ENCODE data around the gene TBC1D24. TPM values are rescaled to one million over a fixed set of nuclear protein-coding genes. Genes with fewer than 3 reads are reported as not detected.
"Not testable (repeated sequence)": the region's sequence is repeated elsewhere in the genome, so short reads cannot be mapped to it uniquely, and the experiment has no call there.

TBC1D24 gene
- total RNA-seq (2014; rRNA removed), result 12.5 and 13.3 TPM in 2 replicates
- polyA plus RNA-seq (2012), result 5.4 TPM

DNA sequence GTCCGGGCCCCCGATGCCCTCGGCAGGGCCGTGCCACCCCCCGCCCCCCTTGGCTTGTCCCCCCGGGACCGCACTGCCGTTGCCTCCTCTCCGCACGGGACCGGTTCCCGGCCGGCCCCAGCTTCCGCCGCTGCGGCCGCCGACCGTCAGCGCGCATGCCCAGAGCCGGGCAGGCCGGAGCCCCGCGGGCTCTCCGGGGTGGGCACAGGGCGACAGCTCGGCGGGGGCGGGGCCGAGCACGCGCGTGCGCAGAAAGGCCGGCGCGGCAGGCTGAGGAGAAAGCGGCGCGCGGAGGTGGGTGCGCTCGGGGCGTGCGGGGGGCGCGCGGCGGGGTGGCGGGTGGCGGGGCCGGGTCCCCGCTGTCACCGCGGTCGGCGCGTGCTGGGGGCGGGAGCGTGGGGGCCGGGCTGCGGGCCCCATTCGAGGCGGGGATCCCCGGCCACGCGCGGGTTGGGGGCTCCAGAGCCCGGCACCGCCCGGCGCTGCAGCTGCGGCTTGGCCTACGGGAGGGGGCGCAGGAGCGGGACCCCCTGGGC, at the start of gene TBC1D24:
Gene TBC1D24, plus strand, starts transcription at position 251 of the 536 bp plus-strand sequence. CDS start 21,022 bp downstream, outside the sequence.
- peak; percentile 78 for DNase-seq (ENCODE audit: low read depth)

DNA sequence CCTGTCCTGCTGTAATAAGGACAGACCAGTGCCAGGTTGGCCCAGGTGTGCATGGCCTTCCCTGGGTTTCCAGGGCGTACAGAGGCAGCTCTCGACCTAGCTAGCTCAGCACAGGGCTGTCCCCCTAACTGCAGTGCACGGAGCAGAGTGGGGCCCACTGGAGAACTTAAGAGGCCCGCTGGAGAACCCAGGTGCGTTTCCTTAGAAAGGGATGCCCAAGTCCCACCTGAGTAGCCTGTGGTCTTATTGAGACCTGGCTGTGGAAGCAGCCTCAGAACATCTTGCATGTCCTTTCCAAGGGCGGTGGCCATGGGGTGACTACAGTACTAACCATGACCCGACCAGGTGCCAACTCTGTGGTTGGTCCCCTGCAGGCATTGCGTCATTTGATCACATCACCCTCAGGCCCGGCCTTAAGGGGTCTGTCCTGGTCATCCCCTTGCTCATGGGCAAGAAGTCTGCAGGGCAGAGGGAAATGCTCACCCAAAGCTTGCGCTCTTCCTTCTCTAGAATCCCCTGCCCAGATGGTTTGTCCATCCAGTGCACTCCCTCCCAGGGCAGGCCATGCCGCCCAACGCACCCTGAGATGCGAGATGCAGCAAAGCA, 49.0 kb upstream of the TBC1D24 start:
- no peak for DNase-seq (ENCODE audit: low read depth)

DNA sequence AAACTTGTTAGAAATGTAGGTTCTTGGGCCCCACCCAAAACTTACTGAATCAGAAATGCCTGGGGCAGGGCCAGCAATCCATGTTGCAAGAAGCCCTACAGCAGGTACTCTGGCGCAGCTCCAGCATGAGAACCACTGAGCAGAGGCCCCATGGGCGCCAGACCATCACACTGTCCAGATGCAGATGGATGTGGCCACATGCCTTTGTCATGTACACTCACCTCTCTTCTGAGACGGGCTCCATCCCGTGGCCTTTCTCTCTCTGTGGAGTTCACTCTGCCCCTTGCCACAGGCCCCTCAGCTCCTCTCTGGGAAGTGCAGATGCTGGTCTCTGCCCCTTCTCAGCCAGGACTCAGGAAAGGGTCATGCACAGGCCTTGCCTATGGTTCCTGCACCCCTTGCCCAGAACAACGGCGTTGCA, 48.0 kb upstream of the TBC1D24 start:
- DNase-seq (ENCODE audit: low read depth), result no peak

DNA sequence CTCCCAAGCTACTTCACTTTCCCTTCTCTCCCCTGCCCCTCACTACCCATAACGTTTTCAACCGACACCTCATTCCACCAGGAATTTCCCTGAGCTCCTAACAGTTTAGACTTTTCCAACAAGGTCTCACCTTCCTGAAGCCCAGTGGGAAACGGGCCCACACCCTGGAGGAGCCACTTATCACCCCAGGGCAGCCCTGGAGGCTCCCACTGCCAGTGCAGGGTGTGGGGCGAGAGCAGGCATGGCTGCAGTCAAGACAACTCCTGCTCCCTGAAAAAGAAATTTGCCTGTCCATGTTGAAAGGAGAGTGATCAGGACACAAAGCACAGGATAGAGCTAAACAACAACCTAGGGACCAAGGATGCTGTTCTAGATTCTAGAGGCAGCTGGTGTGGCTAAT, 47.4 kb upstream of the TBC1D24 start:
- no peak for DNase-seq (ENCODE audit: low read depth)

DNA sequence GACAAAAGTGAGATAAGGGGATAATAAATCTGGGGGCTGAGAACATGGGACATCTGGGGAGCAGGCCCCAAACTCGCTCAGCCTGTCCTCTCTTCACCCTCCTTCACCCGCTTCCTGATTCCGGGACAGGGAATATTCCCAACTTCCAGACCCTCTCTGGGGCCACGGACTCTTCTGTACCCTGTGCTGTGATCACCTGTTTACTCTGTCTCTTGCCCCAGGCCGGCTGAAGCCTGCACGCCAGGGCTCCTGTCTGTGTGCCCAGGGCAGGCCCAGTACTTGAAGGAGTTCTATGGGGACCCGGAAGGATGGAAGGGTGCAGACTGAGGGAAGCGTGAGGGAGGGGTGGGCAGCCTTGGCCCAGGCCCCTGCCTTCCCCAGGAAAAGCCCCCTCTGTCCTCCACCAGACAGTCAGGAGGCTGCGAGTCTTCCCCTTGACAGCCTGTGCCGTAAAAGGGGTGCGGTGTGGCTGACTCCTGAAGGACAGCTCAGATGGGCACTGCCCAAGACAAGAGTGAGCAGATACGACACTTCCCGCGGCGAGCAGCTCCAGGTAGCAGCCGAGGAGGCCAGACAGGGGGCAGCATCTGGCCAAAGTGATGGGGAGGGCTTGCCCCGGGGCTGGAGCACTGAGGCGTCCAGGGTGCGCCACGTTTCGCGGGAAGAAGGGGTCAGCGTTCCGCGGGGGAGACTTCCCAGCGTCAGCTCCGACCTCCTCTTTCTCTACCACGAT, 46.7 kb upstream of the TBC1D24 start:
- peak; percentile 37 for DNase-seq (ENCODE audit: low read depth)

DNA sequence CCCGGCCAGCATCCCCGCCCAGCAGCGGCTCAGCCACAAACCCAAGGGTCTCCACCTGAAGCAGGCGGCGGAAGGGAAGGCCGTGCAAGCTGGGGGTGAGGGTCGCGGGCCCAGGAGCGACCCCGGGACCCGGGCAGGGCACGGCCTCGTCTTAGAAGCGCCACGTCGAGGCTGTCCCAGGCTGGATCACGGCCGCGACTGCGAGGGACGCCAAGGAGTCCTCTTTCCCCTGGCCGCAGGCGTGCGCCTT, 46.2 kb upstream of the TBC1D24 start:
- no peak for DNase-seq (ENCODE audit: low read depth)

DNA sequence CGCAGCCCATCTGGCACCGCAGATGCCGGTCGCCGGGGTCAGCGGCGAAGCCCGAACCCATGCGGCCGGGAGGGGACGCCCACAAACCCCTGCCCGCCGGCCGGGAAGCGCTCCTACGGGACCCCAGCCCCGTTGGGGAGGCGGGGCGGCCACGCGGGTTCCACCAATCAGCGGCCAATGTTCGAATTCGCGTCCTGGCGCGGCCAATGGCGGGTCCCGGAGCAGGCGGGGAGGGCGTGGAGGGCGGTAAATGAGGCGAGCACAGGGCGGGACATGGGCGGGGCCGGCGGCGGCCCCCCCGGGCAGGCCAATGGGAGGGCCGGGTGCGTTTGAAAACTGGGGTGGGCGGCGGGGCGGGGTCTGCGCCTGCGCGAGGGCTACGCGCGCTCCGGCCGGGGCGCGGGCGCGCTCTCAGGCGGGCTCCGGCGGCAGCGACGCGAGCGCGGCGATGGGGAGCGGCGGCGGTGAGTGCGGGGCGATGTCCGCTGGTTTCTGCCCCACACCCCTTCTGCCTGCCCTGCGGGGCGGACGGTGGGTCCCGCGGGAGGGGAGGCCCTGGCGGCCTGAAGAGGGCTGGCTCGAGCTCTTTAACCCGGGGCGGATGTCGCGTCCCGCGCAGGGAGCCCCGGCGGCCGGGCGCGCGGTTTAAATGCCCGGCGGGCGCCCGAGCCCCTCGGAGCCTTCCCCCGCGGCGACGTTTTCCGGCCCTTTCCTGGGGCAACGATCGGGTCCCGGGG, 45.7 kb upstream of the TBC1D24 start, which contains the start of gene CCNF:
Gene CCNF, plus strand, starts transcription at position 414 of the 737 bp plus-strand sequence. Its CDS starts 35 bp downstream, at position 449.
- DNase-seq (ENCODE audit: low read depth), result peak; percentile 91

DNA sequence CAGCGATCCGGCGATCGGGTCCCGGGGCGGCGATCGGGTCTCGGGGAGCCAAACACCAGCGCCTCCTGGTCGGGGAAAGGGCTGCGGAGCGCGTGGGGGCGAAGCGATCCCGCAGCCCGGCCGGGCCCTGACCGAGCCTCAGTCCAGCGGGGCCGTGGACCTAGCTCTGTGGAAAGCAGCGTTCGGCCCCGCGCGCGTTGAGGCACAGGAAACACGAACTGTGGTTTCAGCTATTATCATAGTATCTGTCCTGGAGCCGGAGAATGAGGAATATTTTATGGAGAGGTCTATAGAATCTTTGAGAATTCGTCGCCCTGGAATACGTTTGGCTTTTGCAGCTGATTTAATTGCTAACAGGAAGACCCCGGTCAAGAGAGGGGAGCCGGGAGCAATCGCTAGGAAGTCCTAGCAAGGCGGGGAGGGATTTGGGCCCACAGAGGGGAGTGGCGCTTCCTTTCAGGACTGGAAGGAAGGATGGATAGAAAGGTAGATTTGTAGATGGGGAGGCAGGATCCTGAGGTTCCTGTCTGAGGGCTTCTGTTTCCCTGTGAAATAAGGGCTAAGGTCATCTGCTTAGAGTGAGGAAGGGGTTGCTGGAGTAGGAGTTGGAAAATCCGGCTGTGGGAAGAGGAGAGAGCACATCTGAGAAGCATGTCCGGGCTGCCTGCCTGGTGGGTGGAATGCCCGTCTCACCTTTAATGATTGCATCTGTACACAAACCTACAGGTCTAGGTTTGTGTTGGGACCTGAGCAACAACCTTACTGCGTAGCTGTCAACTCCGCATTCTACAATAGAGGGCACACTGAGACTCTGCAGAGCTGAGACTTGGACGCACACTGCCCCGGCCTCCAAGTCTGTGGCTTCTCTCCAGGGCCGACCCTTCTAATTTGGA, 44.9 kb upstream of the TBC1D24 start:
- DNase-seq (ENCODE audit: low read depth), result no peak

DNA sequence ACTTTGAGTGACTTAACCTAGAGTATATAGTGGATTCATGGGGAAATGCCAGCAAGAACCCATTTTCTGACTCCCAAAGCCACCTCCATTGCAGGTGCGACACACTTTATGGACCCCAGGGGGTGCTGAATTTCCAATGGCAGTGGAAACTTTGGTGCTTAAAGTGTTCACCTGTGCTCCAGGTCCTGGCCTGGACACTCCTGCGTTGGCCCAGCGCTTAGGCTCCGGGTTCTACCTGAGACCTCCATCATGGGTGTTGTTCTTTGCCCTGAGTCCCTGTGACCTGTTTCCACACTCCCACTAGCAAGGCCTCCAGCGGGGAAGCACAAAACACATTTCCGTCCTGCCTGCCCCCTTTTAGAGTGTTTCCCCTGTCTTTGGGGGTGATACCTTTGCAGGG, 42.6 kb upstream of the TBC1D24 start:
- DNase-seq (ENCODE audit: low read depth), result no peak

DNA sequence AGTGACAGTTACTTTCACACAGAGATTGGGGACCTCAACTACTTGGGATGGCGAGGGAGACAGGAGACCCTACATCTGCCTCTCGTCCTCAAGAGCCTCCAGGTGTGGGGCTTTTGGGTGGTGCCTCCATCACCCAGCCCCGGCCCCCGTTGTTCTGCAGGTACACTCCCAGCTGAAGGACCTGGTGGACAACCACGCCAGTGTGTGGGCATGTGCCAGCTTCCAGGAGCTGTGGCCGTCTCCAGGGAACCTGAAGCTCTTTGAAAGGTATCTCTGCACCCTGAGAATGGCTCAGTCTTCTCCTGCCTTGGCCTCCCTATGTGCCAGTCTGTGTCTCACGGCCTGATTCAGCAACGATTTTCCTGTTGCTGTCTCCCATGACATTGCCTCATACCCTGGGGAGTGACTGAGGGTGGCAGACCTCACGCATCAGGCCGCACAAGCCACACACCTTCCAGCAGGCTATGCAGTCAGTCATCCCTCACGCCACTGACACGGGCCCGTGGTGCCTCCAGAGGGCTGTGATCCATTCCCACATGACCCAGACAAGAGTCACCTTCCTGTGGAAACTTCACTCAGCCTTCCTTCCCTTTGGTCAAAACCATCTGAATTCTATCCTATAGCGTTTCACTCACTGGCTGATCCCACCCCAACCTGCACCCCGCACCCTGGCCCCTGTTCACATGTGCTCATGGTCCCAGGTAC, 42.0 kb upstream of the TBC1D24 start:
- DNase-seq (ENCODE audit: low read depth), result no peak

DNA sequence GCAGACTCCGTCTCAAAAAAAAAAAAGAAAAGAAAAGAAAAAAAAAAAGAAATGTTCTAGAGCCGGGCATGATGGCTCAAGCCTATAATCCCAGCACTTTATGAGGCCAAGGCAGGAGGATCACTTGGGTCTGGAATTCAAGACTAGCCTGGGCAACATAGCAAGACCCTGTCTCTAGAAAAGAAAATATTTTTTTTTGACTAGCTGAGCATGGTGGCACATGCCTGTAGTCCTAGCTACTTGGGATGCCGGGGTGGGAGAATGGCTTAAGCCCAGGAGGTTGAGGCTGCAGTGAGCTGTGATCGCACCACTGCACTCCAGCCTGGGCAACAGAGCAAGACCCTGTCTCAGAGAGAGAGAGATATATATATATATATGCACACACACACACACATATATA, 39.7 kb upstream of the TBC1D24 start:
- DNase-seq (ENCODE audit: low read depth), result not testable (repeated sequence)

DNA sequence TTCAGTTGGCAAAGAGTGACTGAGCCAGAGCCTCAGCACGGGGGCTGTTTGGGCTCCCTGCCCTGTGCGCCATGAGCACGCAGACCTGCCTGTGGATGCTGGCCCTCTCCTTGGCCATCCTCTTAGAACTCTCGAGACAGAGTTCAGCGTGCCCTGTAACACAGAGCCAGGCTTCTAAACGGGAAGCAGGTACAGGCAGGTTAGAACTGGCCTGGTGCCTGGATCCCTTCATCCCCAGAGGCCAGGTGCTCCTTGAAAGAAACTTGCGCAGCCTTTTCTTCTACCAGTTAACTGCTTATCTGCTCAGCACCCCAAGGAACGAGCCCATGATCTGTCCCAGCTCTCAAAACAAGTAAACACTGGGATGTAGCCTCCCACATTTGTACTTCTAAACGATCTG, 38.8 kb upstream of the TBC1D24 start:
- DNase-seq (ENCODE audit: low read depth), result no peak

DNA sequence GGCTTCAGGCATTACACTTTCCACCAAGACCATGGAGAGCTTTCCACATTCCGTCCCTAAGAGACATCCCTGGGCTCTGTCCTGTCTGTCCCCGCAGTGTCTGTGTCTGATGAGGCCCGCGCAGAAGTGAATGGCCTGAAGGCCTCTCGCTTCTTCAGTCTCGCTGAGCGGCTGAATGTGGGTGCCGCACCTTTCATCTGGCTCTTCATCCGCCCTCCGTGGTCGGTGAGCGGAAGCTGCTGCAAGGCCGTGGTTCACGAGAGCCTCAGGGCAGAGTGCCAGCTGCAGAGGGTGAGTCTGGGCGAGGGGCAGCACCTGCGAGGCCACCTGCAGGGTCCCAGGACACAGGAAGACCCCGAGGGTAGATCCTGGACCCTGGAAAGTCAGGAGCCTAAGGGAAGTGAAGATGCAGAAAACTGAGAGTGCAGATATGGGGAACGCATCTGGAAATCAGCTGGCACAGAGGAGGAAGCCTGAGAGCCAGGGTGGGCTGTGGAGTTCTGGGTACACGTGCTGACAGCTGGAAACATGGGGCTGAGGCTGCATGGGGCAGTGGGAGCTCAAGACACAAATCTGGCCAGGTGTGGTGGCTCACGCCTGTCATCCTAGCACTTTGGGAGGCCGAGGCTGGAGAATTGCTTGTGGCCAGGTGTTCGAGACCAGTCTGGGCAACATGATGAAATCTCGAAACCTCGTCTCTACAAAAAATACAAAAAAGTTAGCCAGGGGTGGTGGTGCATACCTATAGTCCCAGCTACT, 37.7 kb upstream of the TBC1D24 start:
- no peak for DNase-seq (ENCODE audit: low read depth)

DNA sequence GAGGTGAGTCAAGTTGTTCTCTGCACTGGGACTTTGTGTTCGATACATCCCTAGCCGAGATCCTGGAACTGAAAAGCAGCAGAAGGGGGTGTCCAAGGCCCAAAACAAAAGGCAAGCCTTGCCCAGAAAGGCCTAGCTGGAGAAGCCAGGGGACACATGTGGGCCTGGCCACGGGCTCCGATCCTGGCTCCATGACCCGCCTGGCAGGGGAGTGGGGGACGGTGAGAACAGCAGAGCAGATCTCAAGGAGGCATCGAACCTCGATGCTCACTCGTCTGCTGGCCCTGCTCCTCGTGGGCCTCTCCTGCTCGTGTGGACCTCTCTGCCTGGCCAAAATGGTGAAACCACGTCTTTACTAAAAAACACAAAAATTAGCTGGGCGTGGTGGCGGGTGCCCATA, 36.8 kb upstream of the TBC1D24 start:
- DNase-seq (ENCODE audit: low read depth), result no peak

DNA sequence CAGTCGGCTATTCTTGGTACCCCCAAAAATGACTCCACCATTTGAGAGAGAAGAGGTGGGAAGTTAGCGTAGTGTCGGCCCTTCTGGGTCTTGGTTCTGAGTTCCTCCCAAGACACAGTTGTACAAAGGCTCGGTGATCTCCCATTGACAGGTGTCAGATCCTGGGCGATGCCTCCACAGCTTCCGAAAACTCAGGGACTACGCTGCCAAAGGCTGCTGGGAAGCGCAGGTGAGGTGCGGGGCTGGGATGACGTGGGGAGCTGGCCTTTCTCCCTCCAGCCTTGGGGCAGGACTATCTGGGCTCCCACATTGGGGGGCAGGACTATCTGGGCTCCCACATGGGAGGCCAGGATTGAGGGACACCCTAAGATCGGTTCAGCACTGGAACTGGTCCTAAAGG, 35.3 kb upstream of the TBC1D24 start:
- no peak for DNase-seq (ENCODE audit: low read depth)

DNA sequence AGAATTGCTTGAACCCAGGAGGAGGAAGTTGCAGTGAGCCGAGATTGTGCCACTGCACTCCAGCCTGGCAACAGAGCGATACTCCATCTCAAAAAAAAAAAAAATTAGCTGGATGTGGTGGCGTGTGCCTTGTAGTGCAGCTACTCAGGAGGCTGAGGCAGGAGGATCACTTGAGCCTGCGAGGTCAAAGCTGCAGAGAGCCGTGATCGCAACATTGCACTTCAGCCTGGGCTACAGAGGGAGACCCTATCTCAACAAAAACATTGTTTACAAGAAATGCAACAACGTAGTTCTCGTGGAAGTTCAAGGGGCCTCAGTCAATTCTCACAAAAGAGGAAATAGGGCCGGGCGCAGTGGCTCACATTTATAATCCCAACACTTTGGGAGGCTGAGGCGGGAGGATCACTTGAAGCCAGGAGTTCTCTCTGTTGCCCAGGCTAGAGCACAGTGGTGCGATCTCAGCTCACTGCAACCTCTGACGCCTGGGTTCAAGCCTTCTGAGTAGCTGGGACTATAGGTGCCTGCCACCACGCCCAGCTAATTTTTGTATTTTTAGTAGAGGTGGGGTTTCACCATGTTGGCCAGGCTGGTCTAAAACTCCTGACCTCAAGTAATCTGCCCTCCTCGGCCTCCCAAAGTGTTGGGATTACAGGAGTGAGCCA, 33.7 kb upstream of the TBC1D24 start:
- DNase-seq (ENCODE audit: low read depth), result not testable (repeated sequence)

DNA sequence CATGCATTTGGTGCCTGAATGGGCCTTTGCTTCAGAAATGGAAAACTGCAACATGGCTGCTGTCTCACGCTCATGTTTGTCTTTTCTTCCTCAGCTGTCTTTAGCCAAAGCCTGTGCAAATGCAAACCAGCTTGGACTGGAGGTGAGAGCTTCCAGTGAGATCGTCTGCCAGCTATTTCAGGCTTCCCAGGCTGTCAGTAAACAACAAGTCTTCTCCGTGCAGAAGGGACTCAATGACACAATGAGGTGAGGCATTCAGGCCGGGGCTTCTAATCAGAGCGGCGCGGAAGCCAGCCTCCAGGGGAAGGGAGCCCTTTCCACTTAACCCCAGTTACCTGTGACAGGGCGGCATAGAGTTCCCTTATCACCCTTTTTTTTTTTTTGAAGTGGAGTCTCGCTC, 31.4 kb upstream of the TBC1D24 start:
- DNase-seq (ENCODE audit: low read depth), result no peak

DNA sequence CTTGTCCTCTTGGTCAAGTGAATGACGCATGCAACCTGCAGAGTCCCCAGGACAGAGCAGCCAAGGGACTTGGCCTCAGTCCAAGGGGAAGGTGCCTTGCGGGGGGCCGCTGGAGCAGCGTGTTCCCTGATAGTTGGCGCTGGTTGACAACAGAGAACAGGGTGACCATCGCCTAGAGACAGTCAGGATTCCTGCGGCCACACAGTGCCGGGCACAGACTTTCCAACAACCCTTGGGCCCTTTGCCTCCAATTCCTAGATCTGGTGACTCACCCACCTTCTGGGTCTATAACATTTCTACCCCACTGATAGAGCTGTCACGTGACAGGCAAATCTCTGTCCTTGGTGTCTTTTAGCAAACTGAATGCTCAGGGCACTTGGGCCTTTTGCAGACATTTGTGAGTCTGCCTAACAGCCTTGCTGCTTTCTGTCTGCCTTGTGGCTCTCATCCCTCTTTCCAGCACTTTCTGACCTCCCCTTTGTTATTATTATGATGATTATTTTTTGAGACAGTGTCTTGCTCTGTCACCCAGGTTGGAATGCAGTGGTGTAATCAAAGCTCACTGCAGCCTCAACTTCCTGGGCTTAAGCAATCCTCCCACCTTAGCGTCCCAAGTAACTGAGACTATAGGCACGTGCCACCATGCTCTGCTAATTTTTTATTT, 26.9 kb upstream of the TBC1D24 start:
- no peak for DNase-seq (ENCODE audit: low read depth)

DNA sequence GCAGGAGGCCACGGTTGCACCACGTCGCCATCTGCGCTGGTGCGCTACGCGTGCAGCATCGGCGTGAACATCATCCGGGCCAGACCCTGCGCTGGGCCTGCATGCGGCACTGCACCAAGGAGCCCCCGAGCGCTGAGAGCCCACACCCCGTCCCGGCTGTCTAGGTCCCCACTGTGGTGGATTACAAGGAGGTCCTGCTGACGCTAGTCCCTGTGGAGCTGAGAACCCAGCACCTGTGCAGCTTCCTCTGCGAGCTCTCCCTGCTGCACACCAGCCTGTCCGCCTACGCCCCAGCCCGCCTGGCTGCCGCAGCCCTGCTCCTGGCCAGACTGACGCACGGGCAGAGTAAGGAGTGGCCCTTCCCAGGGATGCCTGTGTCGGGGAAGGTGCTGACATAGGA, 25.8 kb upstream of the TBC1D24 start:
- DNase-seq (ENCODE audit: low read depth), result no peak
